B cell (primary cell): ENCODE data around the gene CLCNKB. TPM values are rescaled to one million over a fixed set of nuclear protein-coding genes. Genes with fewer than 3 reads are reported as not detected.
"Not testable (repeated sequence)": the region's sequence is repeated elsewhere in the genome, so short reads cannot be mapped to it uniquely, and the experiment has no call there.

Experiments
- ATAC-seq: fragments of 200-7000 bp; cut with Tn5 transposase; one replicate; pipeline ENCODE4 v1.10.0; 2021; ENCODE audit warnings: low read depth, mild to moderate bottlenecking, moderate number of reproducible peaks, moderate library complexity
- CTCF ChIA-PET: fragments of 350-600 bp; sonication (Branson Sonifier 250); formaldehyde crosslinking; loops from one replicate; lab custom pipeline; 2021; ENCODE audit warnings: antibody characterized with exemption, inconsistent platforms; lab: Charles Lee
- POLR2A ChIA-PET: fragments of 350-600 bp; sonication (Branson Sonifier 250); formaldehyde crosslinking; loops from one replicate; lab custom pipeline; 2021; ENCODE audit warnings: antibody characterized with exemption; lab: Charles Lee
- DNase-seq: peaks from one replicate; pipeline ENCODE4 v3.0.0; 2013
- H2AFZ ChIP-seq: 2 replicates; pipeline ENCODE4 v1.6.1; 2012; ENCODE audit warnings: mild to moderate bottlenecking, low read depth, low read length; ENCODE audit not compliant: insufficient read depth, poor library complexity, severe bottlenecking
- H3K27ac ChIP-seq, 2 donors: 1 replicate in 1 of 2; 2 replicates in 1 of 2; pipeline ENCODE4 v1.5.1; 2012 to 2013; ENCODE audit warnings: low read length in 2 of 2, mild to moderate bottlenecking in 2 of 2, moderate library complexity in 1 of 2
- H3K27me3 ChIP-seq, 4 experiments: fragments of 200-600 bp in 1 of 4; sonication (generic) in 1 of 4; replicated peaks in 1 of 4; 1 replicate in 2 of 4; 2 replicates in 2 of 4; pipeline versions ENCODE4 v1.6.1 to v1.7.0; 2013 to 2016; ENCODE audit warnings: low read length in 3 of 4, mild to moderate bottlenecking in 2 of 4, mixed read lengths in 1 of 4, moderate library complexity in 1 of 4; ENCODE audit not compliant: insufficient read depth in 4 of 4, control insufficient read depth in 3 of 4; ENCODE audit errors: control extremely low read depth in 1 of 4
- H3K36me3 ChIP-seq, 2 experiments: replicated peaks in 1 of 2; 1 replicate in 1 of 2; 2 replicates in 1 of 2; pipeline versions ENCODE4 v1.6.1 to v1.7.1; 2013; ENCODE audit warnings: low read length in 1 of 2; ENCODE audit not compliant: insufficient read depth in 2 of 2, control insufficient read depth in 1 of 2; ENCODE audit errors: control extremely low read depth in 1 of 2, extremely low read depth in 1 of 2
- H3K4me1 ChIP-seq, 2 donors: fragments of 200-600 bp in 1 of 2; sonication (generic) in 1 of 2; 1 replicate in 1 of 2; 2 replicates in 1 of 2; pipeline versions ENCODE4 v1.5.1 to v1.6.1; 2013 to 2017; ENCODE audit warnings: low read length in 2 of 2; ENCODE audit not compliant: control insufficient read depth in 2 of 2, insufficient read depth in 2 of 2
- H3K4me2 ChIP-seq: replicated peaks from 2 replicates; pipeline ENCODE3; 2012; ENCODE audit warnings: mild to moderate bottlenecking, low read depth, low read length; ENCODE audit not compliant: poor library complexity, severe bottlenecking
- H3K4me3 ChIP-seq, 5 experiments: fragments of 200-600 bp in 1 of 5; sonication (generic) in 1 of 5; 1 replicate in 3 of 5; 2 replicates in 2 of 5; pipeline versions ENCODE4 v1.5.1 to v1.7.0; 2011 to 2016; ENCODE audit warnings: low read length in 4 of 5, mild to moderate bottlenecking in 4 of 5, low read depth in 2 of 5, control low read depth in 1 of 5, moderate library complexity in 1 of 5; ENCODE audit not compliant: insufficient read depth in 1 of 5; ENCODE audit errors: control extremely low read depth in 1 of 5, extremely low read depth in 1 of 5
- H3K79me2 ChIP-seq: fragments of 200-600 bp; sonication (generic); one replicate; pipeline ENCODE4 v1.6.0; 2016; ENCODE audit warnings: low read length; ENCODE audit not compliant: control insufficient read depth, insufficient read depth
- H3K9ac ChIP-seq: fragments of 200-600 bp; sonication (generic); 2 replicates; pipeline ENCODE4 v1.6.1; 2017; ENCODE audit warnings: mild to moderate bottlenecking, low read length, moderate library complexity
- H3K9me3 ChIP-seq, 3 donors: one replicate each; pipeline versions ENCODE4 v1.6.1 to v1.7.1; 2013; ENCODE audit warnings: low read length in 2 of 3; ENCODE audit not compliant: control insufficient read depth in 2 of 3, insufficient read depth in 1 of 3; ENCODE audit errors: control extremely low read depth in 1 of 3
- H4K20me1 ChIP-seq: 2 replicates; pipeline ENCODE4 v1.6.0; 2012; ENCODE audit warnings: mild to moderate bottlenecking, low read length; ENCODE audit not compliant: insufficient read depth, control insufficient read depth, poor library complexity, severe bottlenecking
- H3K27ac Mint-ChIP-seq: one replicate; pipeline ENCODE4 v1.8.0; 2021; ENCODE audit warnings: mixed read lengths
- H3K27me3 Mint-ChIP-seq: one replicate; pipeline ENCODE4 v1.8.0; 2021; ENCODE audit warnings: mixed read lengths
- H3K4me1 Mint-ChIP-seq: one replicate; pipeline ENCODE4 v1.8.0; 2021; ENCODE audit warnings: mixed read lengths
- H3K4me3 Mint-ChIP-seq: one replicate; pipeline ENCODE4 v1.8.0; 2021; ENCODE audit warnings: mixed read lengths
- H3K9me3 Mint-ChIP-seq: one replicate; pipeline ENCODE4 v1.8.0; 2022; ENCODE audit warnings: mixed read lengths; ENCODE audit not compliant: insufficient read depth
- CTCF ChIP-seq: fragments of 200-600 bp; IDR thresholded peaks from one replicate; pipeline ENCODE4 v1.8.0; 2022; ENCODE audit warnings: antibody characterized with exemption, mild to moderate bottlenecking
- EZH2 ChIP-seq: IDR thresholded peaks from 2 replicates; pipeline ENCODE4 v1.6.1; 2012; ENCODE audit warnings: borderline replicate concordance, low read depth, mild to moderate bottlenecking, moderate library complexity, low read length; ENCODE audit not compliant: insufficient read depth, poor library complexity, severe bottlenecking
- WGBS: methylation state at CpG from one replicate; pipeline ENCODE4 v1.1.5; 2013; ENCODE audit warnings: missing lambda C conversion rate; ENCODE audit not compliant: insufficient coverage; 5-methylcytosine and 5-hydroxymethylcytosine counted together
- intact Hi-C: fragments of 100-400 bp; cut with micrococcal nuclease; formaldehyde crosslinking; loops from one replicate; pipeline ENCODE4 v1.10.0; 2022
- polyA plus RNA-seq: library from polyadenylated mRNA; depleted of rRNA; stranded (reverse); fragments of >200 nt; gene quantifications from 2 replicates; pipeline ENCODE4 v1.2.3, GENCODE V29; 2012
- total RNA-seq, 2 donors: library from RNA; stranded (reverse); fragments of 120-200 nt in 1 of 2; gene quantifications; 1 replicate in 1 of 2; 2 replicates in 1 of 2; pipeline versions ENCODE4 v1.2.3 to v1.2.4, GENCODE V29; 2013 to 2022

CLCNKB gene
- total and polyA plus RNA-seq, 2 donors (not counting 1 experiment from before 2014, with no cell fraction given), result not detected

- CTCF ChIA-PET, result interaction anchor here (0.5 to 3.6 kb wide), 5 partner anchors 9 to 227 kb away, joined by 3 to 15 read pairs (median 4); no protein-coding TSS in a partner anchor
- Histone ChIP-seq H3K27me3 (no peaks in the 10 kb centered on the region), H3K9me3 (no peaks in the 10 kb centered on the region), H3K27ac (no peak overlapping the region), H3K4me1 (peaks cover 4 to 6% of the 10 kb centered on the region in 2 donors), H3K4me3 (no peak overlapping the region), H4K20me1 (no peaks in the 10 kb centered on the region), H3K4me2 (no peak overlapping the region), H3K79me2 (no peaks in the 10 kb centered on the region), H3K9ac (no peak overlapping the region), H2AFZ (no peak overlapping the region), H3K36me3 (no peaks in the 10 kb centered on the region)
- TF ChIP-seq CTCF (no peak), EZH2 (no peak)
- Mint-ChIP-seq H3K9me3 (no peaks in the 10 kb centered on the region), H3K4me1 (peaks cover 8% of the 10 kb centered on the region), H3K4me3 (no peak overlapping the region), H3K27ac (no peak overlapping the region), H3K27me3 (peaks cover 8% of the 10 kb centered on the region)
- ATAC-seq, result no peak
- WGBS, result 80% methylated on average over 5 of the region's 9 CpGs
- DNase-seq, result no peak
- POLR2A ChIA-PET, result interaction anchor here (0.6 kb wide), 1 partner anchor 223 kb away, joined by 4 read pairs; no protein-coding TSS in a partner anchor
- intact Hi-C loops, result loop anchor here (2.0 kb wide), 1 partner anchor 23 kb away; the partner anchor contains the start of gene CLCNKB
These were observed 23.8 kb upstream of the CLCNKB start for GRCh38 chr1:16019644-16020277.

- DNase-seq (no peak), ATAC-seq (no peak)
- H3K27me3 ChIP-seq, result no peaks in the 10 kb centered on the region
- Mint-ChIP-seq H3K9me3 (no peaks in the 10 kb centered on the region), H3K27me3 (peaks cover 8% of the 10 kb centered on the region), H3K4me1 (peaks cover 2% of the 10 kb centered on the region), H3K4me3 (no peak overlapping the region), H3K27ac (no peak overlapping the region)
- no peaks in the 10 kb centered on the region for H4K20me1 ChIP-seq
- H3K4me1 ChIP-seq, result peaks cover 0 to under 1% of the 10 kb centered on the region in 2 donors
- H3K4me2 ChIP-seq, result no peak overlapping the region
- no peaks in the 10 kb centered on the region for H3K79me2 ChIP-seq
- H2AFZ ChIP-seq, result no peak overlapping the region
- CTCF ChIA-PET, result interaction anchor here (0.6 to 1.4 kb wide), 2 partner anchors 10 to 59 kb away, joined by 3 to 5 read pairs; no protein-coding TSS in a partner anchor
- no peak overlapping the region for H3K9ac ChIP-seq
- no peaks in the 10 kb centered on the region for H3K36me3 ChIP-seq
- no peak overlapping the region for H3K4me3 ChIP-seq
- TF ChIP-seq EZH2 (no peak), CTCF (no peak)
- no peak overlapping the region for H3K27ac ChIP-seq
- POLR2A ChIA-PET, result interaction anchor here (0.6 kb wide), 1 partner anchor 222 kb away, joined by 4 read pairs; no protein-coding TSS in a partner anchor
- intact Hi-C loops, result loop anchor here (2.0 kb wide), 1 partner anchor 22 kb away; the partner anchor contains the start of gene CLCNKB
- no peaks in the 10 kb centered on the region for H3K9me3 ChIP-seq
- WGBS, result 85% methylated on average over 5 of the region's 6 CpGs
These were observed 23.3 kb upstream of the CLCNKB start for GRCh38 chr1:16020325-16020724.

DNA sequence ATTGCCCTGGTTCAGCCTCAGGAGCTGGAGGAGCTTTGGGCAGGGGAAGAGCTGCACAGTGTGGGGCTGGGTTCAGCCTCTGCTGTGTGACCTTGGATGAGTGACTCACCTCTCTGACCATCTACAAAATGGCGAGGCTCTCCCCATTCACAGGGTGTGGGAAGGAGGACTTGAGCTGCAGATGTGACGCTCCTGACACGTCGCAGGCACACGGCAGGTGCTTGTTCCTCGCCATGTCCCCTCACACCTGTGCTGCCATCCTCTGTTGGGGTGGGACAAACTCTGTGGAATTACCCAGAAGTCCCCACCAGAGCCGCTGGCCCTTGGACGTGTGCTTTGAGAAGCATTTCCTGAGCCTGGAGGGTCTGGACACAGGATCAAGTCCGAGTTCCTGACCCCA lies 22.7 kb upstream of the CLCNKB start:
- H3K27ac Mint-ChIP-seq, H3K27me3 ChIP-seq, H3K36me3 ChIP-seq, H3K4me1 ChIP-seq, H3K9ac ChIP-seq, H3K27me3 Mint-ChIP-seq, H4K20me1 ChIP-seq, H3K9me3 Mint-ChIP-seq, H3K4me1 Mint-ChIP-seq, H3K4me3 Mint-ChIP-seq, ATAC-seq, H3K27ac ChIP-seq, DNase-seq, H3K4me2 ChIP-seq, POLR2A ChIA-PET, H2AFZ ChIP-seq, H3K79me2 ChIP-seq, H3K9me3 ChIP-seq, H3K4me3 ChIP-seq: not testable (repeated sequence)
- 67% methylated on average over 8 of the region's 9 CpGs for WGBS
- CTCF ChIA-PET, result interaction anchor here (1.4 to 1.7 kb wide), 2 partner anchors 11 to 14 kb away, joined by 5 read pairs; no protein-coding TSS in a partner anchor
- intact Hi-C loops, result loop anchor here (2.0 kb wide), 1 partner anchor 22 kb away; the partner anchor contains the start of gene CLCNKB
